HEK293 (cell line): Measurements from ENCODE around the gene SLC44A1.

Source experiments
- CTCF ChIA-PET: fragments of 350-600 bp; formaldehyde crosslinking; extraction: SDS; loops from one replicate; lab custom pipeline; 2021; ENCODE audit warnings: antibody characterized with exemption; lab: Yijun Ruan, JAX
- POLR2A ChIA-PET: fragments of 300-600 bp; formaldehyde crosslinking; extraction: SDS; loops from one replicate; lab custom pipeline; 2020; ENCODE audit warnings: antibody characterized with exemption, inconsistent platforms; lab: Yijun Ruan, JAX
- H3K27ac ChIP-seq: fragments of 200-500 bp; sonication (Bioruptor generic); 2 replicates; pipeline ENCODE4 v1.5.1; 2014; ENCODE audit warnings: low read depth, low read length, control low read depth, inconsistent platforms; ENCODE audit errors: extremely low read depth
- H3K36me3 ChIP-seq, 2 experiments: fragments of 200-500 bp in 1 of 2; sonication (Bioruptor generic) in 1 of 2; 1 replicate in 1 of 2; 2 replicates in 1 of 2; pipeline ENCODE4 v1.5.1; 2014 to 2017; ENCODE audit warnings: inconsistent platforms in 2 of 2, low read length in 2 of 2; ENCODE audit not compliant: control insufficient read depth in 2 of 2, insufficient read depth in 1 of 2
- H3K4me1 ChIP-seq: fragments of 200-500 bp; sonication (Bioruptor generic); 2 replicates; pipeline ENCODE4 v1.5.1; 2014; ENCODE audit warnings: mild to moderate bottlenecking, low read length, inconsistent platforms; ENCODE audit not compliant: control insufficient read depth, insufficient read depth
- H3K4me3 ChIP-seq: 2 replicates; pipeline ENCODE4 v1.5.1; 2011; ENCODE audit warnings: low read depth, mild to moderate bottlenecking, control low read depth, low read length, moderate library complexity
- H3K9me3 ChIP-seq: fragments of 200-500 bp; sonication (Bioruptor generic); 2 replicates; pipeline ENCODE4 v1.5.1; 2014; ENCODE audit warnings: low read depth, low read length, inconsistent platforms; ENCODE audit not compliant: control insufficient read depth, insufficient read depth
- GLI4 ChIP-seq: fragments of 450-650 bp; formaldehyde crosslinking; IDR thresholded peaks from 2 replicates; pipeline ENCODE4 v1.5.1; 2016; ENCODE audit warnings: missing biosample characterization, missing genetic modification characterization
- PRDM1 ChIP-seq: fragments of 450-650 bp; formaldehyde crosslinking; IDR thresholded peaks from 2 replicates; pipeline ENCODE4; 2016; ENCODE audit warnings: missing biosample characterization, missing genetic modification characterization
- PRDM6 ChIP-seq: fragments of 450-650 bp; formaldehyde crosslinking; IDR thresholded peaks from 2 replicates; pipeline ENCODE4 v1.5.1; 2017; ENCODE audit warnings: missing biosample characterization, missing genetic modification characterization
- SETDB1 ChIP-seq: IDR thresholded peaks from one replicate; pipeline ENCODE4 v1.6.1; 2017; ENCODE audit warnings: mild to moderate bottlenecking, low read length, moderate library complexity, mixed read lengths; ENCODE audit not compliant: insufficient read length
- ZBTB49 ChIP-seq: fragments of 450-650 bp; formaldehyde crosslinking; IDR thresholded peaks from 2 replicates; pipeline ENCODE4 v1.5.1; 2016; ENCODE audit warnings: missing biosample characterization, missing genetic modification characterization, low read depth
- ZBTB6 ChIP-seq: fragments of 450-650 bp; formaldehyde crosslinking; IDR thresholded peaks from 2 replicates; pipeline ENCODE4 v1.5.1; 2017; ENCODE audit warnings: missing biosample characterization, missing genetic modification characterization
- ZNF248 ChIP-seq: fragments of 450-650 bp; formaldehyde crosslinking; IDR thresholded peaks from 2 replicates; pipeline ENCODE4 v1.5.1; 2017; ENCODE audit warnings: missing biosample characterization, missing genetic modification characterization
- ZNF335 ChIP-seq: fragments of 450-650 bp; formaldehyde crosslinking; conservative IDR thresholded peaks from 2 replicates; pipeline ENCODE4 v1.5.1; 2016; ENCODE audit warnings: missing biosample characterization, missing genetic modification characterization
- ZNF529 ChIP-seq: fragments of 450-650 bp; formaldehyde crosslinking; IDR thresholded peaks from 2 replicates; pipeline ENCODE4 v1.5.1; 2017; ENCODE audit warnings: missing genetic modification characterization, missing biosample characterization; ENCODE audit not compliant: insufficient replicate concordance
- ZNF530 ChIP-seq: fragments of 450-650 bp; formaldehyde crosslinking; IDR thresholded peaks from 2 replicates; pipeline ENCODE4 v1.5.1; 2016; ENCODE audit warnings: low read depth, missing biosample characterization, missing genetic modification characterization
- ZNF558 ChIP-seq: fragments of 450-650 bp; formaldehyde crosslinking; IDR thresholded peaks from 2 replicates; pipeline ENCODE4 v1.5.1; 2016; ENCODE audit warnings: missing biosample characterization, missing genetic modification characterization
- ZNF776 ChIP-seq: fragments of 450-650 bp; formaldehyde crosslinking; IDR thresholded peaks from 2 replicates; pipeline ENCODE4 v1.5.0; 2017; ENCODE audit warnings: missing biosample characterization, missing genetic modification characterization, borderline replicate concordance
- ZSCAN16 ChIP-seq: fragments of 450-650 bp; formaldehyde crosslinking; IDR thresholded peaks from 2 replicates; pipeline ENCODE4 v1.5.1; 2016; ENCODE audit warnings: missing biosample characterization, missing genetic modification characterization
- TF ChIP-seq, protein P1 (sequence below): fragments of 450-650 bp; formaldehyde crosslinking; conservative IDR thresholded peaks from 2 replicates; pipeline ENCODE4 v1.5.1; 2016; ENCODE audit warnings: low read depth, missing biosample characterization, missing genetic modification characterization
- TF ChIP-seq, protein P2 (sequence below): fragments of 450-650 bp; formaldehyde crosslinking; IDR thresholded peaks from 2 replicates; pipeline ENCODE4 v1.5.1; 2016; ENCODE audit warnings: missing biosample characterization, missing genetic modification characterization

Gene SLC44A1

DNA sequence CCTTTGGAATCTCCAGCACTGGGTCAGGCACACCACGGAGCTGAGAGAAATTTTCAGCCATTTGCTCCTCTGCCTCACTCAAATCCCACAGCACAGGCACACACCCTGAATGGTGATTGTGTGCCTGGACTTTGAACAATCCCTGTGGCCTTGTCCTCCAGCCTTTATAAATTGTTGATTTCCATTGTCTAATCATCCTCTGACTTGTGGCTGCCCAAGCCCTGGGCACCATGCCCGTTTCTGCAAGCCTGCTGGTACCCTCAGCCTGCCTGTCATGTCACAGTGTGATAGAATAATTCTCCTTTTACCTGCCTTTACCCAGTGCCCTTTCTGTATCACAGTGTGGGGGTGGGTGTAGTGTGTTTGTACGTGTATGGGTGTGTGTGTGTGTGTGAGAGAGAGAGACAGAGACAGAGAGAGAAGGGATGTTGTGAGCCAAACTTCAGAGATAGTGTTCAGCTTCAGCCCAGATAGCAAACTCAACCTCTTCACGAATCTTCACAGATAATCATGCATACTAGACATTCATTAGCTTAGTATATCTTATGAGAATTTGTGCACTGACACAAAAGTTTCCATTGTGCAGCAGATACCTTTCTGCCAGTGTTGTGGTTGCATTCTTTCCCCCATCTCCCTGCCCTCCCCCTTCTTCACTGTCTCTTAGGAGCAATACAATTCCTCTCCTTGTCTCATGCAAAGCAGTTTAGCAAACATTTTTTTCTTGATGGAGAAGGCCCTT lies 27.8 kb upstream of the SLC44A1 start (continued):
- TF ChIP-seq ZBTB49 (no peak), ZBTB6 (tag by site-specific recombination) (no peak), ZNF248 (tag by site-specific recombination) (no peak), ZNF558 (tag by site-specific recombination) (no peak)

- CTCF ChIA-PET = interaction anchor here (1.2 kb wide), 1 partner anchor 355 kb away, joined by 6 read pairs; no protein-coding TSS in a partner anchor
- Histone ChIP-seq H3K27ac (no peak overlapping the region), H3K4me1 (no peaks in the 10 kb centered on the region), H3K36me3 (no peaks in the 10 kb centered on the region), H3K9me3 (no peaks in the 10 kb centered on the region), H3K4me3 (no peak overlapping the region)
- TF ChIP-seq ZSCAN16 = no peak
- TF ChIP-seq ZNF530 = no peak
- TF ChIP-seq, protein P1, sequence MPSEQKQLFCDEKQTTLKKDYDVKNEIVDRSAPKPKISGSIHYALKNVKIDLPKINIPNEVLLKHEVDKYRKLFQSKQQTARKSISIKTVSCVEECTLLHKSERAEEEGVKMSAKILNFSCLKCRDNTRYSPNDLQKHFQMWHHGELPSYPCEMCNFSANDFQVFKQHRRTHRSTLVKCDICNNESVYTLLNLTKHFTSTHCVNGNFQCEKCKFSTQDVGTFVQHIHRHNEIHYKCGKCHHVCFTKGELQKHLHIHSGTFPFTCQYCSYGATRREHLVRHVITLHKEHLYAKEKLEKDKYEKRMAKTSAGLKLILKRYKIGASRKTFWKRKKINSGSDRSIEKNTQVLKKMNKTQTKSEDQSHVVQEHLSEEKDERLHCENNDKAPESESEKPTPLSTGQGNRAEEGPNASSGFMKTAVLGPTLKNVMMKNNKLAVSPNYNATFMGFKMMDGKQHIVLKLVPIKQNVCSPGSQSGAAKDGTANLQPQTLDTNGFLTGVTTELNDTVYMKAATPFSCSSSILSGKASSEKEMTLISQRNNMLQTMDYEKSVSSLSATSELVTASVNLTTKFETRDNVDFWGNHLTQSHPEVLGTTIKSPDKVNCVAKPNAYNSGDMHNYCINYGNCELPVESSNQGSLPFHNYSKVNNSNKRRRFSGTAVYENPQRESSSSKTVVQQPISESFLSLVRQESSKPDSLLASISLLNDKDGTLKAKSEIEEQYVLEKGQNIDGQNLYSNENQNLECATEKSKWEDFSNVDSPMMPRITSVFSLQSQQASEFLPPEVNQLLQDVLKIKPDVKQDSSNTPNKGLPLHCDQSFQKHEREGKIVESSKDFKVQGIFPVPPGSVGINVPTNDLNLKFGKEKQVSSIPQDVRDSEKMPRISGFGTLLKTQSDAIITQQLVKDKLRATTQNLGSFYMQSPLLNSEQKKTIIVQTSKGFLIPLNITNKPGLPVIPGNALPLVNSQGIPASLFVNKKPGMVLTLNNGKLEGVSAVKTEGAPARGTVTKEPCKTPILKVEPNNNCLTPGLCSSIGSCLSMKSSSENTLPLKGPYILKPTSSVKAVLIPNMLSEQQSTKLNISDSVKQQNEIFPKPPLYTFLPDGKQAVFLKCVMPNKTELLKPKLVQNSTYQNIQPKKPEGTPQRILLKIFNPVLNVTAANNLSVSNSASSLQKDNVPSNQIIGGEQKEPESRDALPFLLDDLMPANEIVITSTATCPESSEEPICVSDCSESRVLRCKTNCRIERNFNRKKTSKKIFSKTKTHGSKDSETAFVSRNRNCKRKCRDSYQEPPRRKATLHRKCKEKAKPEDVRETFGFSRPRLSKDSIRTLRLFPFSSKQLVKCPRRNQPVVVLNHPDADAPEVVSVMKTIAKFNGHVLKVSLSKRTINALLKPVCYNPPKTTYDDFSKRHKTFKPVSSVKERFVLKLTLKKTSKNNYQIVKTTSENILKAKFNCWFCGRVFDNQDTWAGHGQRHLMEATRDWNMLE (tag by site-specific recombination) = no peak
- no peak for TF ChIP-seq PRDM1
- no peak for TF ChIP-seq GLI4
- TF ChIP-seq ZNF529 (tag by site-specific recombination) = no peak
- no peak for TF ChIP-seq SETDB1
- no peak for TF ChIP-seq ZNF335 (tag by site-specific recombination)
- no peak for TF ChIP-seq ZNF776 (tag by site-specific recombination)
- TF ChIP-seq PRDM6 (tag by site-specific recombination) = no peak
- TF ChIP-seq, protein P2, sequence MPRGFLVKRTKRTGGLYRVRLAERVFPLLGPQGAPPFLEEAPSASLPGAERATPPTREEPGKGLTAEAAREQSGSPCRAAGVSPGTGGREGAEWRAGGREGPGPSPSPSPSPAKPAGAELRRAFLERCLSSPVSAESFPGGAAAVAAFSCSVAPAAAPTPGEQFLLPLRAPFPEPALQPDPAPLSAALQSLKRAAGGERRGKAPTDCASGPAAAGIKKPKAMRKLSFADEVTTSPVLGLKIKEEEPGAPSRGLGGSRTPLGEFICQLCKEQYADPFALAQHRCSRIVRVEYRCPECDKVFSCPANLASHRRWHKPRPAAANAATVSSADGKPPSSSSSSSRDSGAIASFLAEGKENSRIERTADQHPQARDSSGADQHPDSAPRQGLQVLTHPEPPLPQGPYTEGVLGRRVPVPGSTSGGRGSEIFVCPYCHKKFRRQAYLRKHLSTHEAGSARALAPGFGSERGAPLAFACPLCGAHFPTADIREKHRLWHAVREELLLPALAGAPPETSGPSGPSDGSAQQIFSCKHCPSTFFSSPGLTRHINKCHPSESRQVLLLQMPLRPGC (tag by site-specific recombination) = no peak
- POLR2A ChIA-PET = no interaction called here
These were observed 25.8 kb upstream of the SLC44A1 start for GRCh38 chr9:105218673-105219072.
